B cell (primary cell): Measurements from ENCODE around the gene DOCK4. TPM values are rescaled to one million over a fixed set of nuclear protein-coding genes. Genes with fewer than 3 reads are reported as not detected.

ENCODE experiments used
- ATAC-seq: fragments of 200-7000 bp; cut with Tn5 transposase; one replicate; pipeline ENCODE4 v1.10.0; 2021; ENCODE audit warnings: low read depth, mild to moderate bottlenecking, moderate number of reproducible peaks, moderate library complexity
- CTCF ChIA-PET: fragments of 350-600 bp; sonication (Branson Sonifier 250); formaldehyde crosslinking; loops from one replicate; lab custom pipeline; 2021; ENCODE audit warnings: antibody characterized with exemption, inconsistent platforms; lab: Charles Lee
- POLR2A ChIA-PET: fragments of 350-600 bp; sonication (Branson Sonifier 250); formaldehyde crosslinking; loops from one replicate; lab custom pipeline; 2021; ENCODE audit warnings: antibody characterized with exemption; lab: Charles Lee
- DNase-seq: peaks from one replicate; pipeline ENCODE4 v3.0.0; 2013
- H2AFZ ChIP-seq: 2 replicates; pipeline ENCODE4 v1.6.1; 2012; ENCODE audit warnings: mild to moderate bottlenecking, low read depth, low read length; ENCODE audit not compliant: insufficient read depth, poor library complexity, severe bottlenecking
- H3K27ac ChIP-seq, 2 donors: 1 replicate in 1 of 2; 2 replicates in 1 of 2; pipeline ENCODE4 v1.5.1; 2012 to 2013; ENCODE audit warnings: low read length in 2 of 2, mild to moderate bottlenecking in 2 of 2, moderate library complexity in 1 of 2
- H3K27me3 ChIP-seq, 4 experiments: fragments of 200-600 bp in 1 of 4; sonication (generic) in 1 of 4; replicated peaks in 1 of 4; 1 replicate in 2 of 4; 2 replicates in 2 of 4; pipeline versions ENCODE4 v1.6.1 to v1.7.0; 2013 to 2016; ENCODE audit warnings: low read length in 3 of 4, mild to moderate bottlenecking in 2 of 4, mixed read lengths in 1 of 4, moderate library complexity in 1 of 4; ENCODE audit not compliant: insufficient read depth in 4 of 4, control insufficient read depth in 3 of 4; ENCODE audit errors: control extremely low read depth in 1 of 4
- H3K36me3 ChIP-seq, 2 experiments: replicated peaks in 1 of 2; 1 replicate in 1 of 2; 2 replicates in 1 of 2; pipeline versions ENCODE4 v1.6.1 to v1.7.1; 2013; ENCODE audit warnings: low read length in 1 of 2; ENCODE audit not compliant: insufficient read depth in 2 of 2, control insufficient read depth in 1 of 2; ENCODE audit errors: control extremely low read depth in 1 of 2, extremely low read depth in 1 of 2
- H3K4me1 ChIP-seq, 2 donors: fragments of 200-600 bp in 1 of 2; sonication (generic) in 1 of 2; 1 replicate in 1 of 2; 2 replicates in 1 of 2; pipeline versions ENCODE4 v1.5.1 to v1.6.1; 2013 to 2017; ENCODE audit warnings: low read length in 2 of 2; ENCODE audit not compliant: control insufficient read depth in 2 of 2, insufficient read depth in 2 of 2
- H3K4me2 ChIP-seq: replicated peaks from 2 replicates; pipeline ENCODE3; 2012; ENCODE audit warnings: mild to moderate bottlenecking, low read depth, low read length; ENCODE audit not compliant: poor library complexity, severe bottlenecking
- H3K4me3 ChIP-seq, 5 experiments: fragments of 200-600 bp in 1 of 5; sonication (generic) in 1 of 5; 1 replicate in 3 of 5; 2 replicates in 2 of 5; pipeline versions ENCODE4 v1.5.1 to v1.7.0; 2011 to 2016; ENCODE audit warnings: low read length in 4 of 5, mild to moderate bottlenecking in 4 of 5, low read depth in 2 of 5, control low read depth in 1 of 5, moderate library complexity in 1 of 5; ENCODE audit not compliant: insufficient read depth in 1 of 5; ENCODE audit errors: control extremely low read depth in 1 of 5, extremely low read depth in 1 of 5
- H3K79me2 ChIP-seq: fragments of 200-600 bp; sonication (generic); one replicate; pipeline ENCODE4 v1.6.0; 2016; ENCODE audit warnings: low read length; ENCODE audit not compliant: control insufficient read depth, insufficient read depth
- H3K9ac ChIP-seq: fragments of 200-600 bp; sonication (generic); 2 replicates; pipeline ENCODE4 v1.6.1; 2017; ENCODE audit warnings: mild to moderate bottlenecking, low read length, moderate library complexity
- H3K9me3 ChIP-seq, 3 donors: one replicate each; pipeline versions ENCODE4 v1.6.1 to v1.7.1; 2013; ENCODE audit warnings: low read length in 2 of 3; ENCODE audit not compliant: control insufficient read depth in 2 of 3, insufficient read depth in 1 of 3; ENCODE audit errors: control extremely low read depth in 1 of 3
- H4K20me1 ChIP-seq: 2 replicates; pipeline ENCODE4 v1.6.0; 2012; ENCODE audit warnings: mild to moderate bottlenecking, low read length; ENCODE audit not compliant: insufficient read depth, control insufficient read depth, poor library complexity, severe bottlenecking
- H3K27ac Mint-ChIP-seq: one replicate; pipeline ENCODE4 v1.8.0; 2021; ENCODE audit warnings: mixed read lengths
- H3K27me3 Mint-ChIP-seq: one replicate; pipeline ENCODE4 v1.8.0; 2021; ENCODE audit warnings: mixed read lengths
- H3K4me1 Mint-ChIP-seq: one replicate; pipeline ENCODE4 v1.8.0; 2021; ENCODE audit warnings: mixed read lengths
- H3K4me3 Mint-ChIP-seq: one replicate; pipeline ENCODE4 v1.8.0; 2021; ENCODE audit warnings: mixed read lengths
- H3K9me3 Mint-ChIP-seq: one replicate; pipeline ENCODE4 v1.8.0; 2022; ENCODE audit warnings: mixed read lengths; ENCODE audit not compliant: insufficient read depth
- EZH2 ChIP-seq: IDR thresholded peaks from 2 replicates; pipeline ENCODE4 v1.6.1; 2012; ENCODE audit warnings: borderline replicate concordance, low read depth, mild to moderate bottlenecking, moderate library complexity, low read length; ENCODE audit not compliant: insufficient read depth, poor library complexity, severe bottlenecking
- WGBS: methylation state at CpG from one replicate; pipeline ENCODE4 v1.1.5; 2013; ENCODE audit warnings: missing lambda C conversion rate; ENCODE audit not compliant: insufficient coverage; 5-methylcytosine and 5-hydroxymethylcytosine counted together
- intact Hi-C: fragments of 100-400 bp; cut with micrococcal nuclease; formaldehyde crosslinking; loops from one replicate; pipeline ENCODE4 v1.10.0; 2022
- polyA plus RNA-seq: library from polyadenylated mRNA; depleted of rRNA; stranded (reverse); fragments of >200 nt; gene quantifications from 2 replicates; pipeline ENCODE4 v1.2.3, GENCODE V29; 2012
- total RNA-seq, 2 donors: library from RNA; stranded (reverse); fragments of 120-200 nt in 1 of 2; gene quantifications; 1 replicate in 1 of 2; 2 replicates in 1 of 2; pipeline versions ENCODE4 v1.2.3 to v1.2.4, GENCODE V29; 2013 to 2022
- TF ChIP-seq, protein P1 (sequence below): fragments of 200-600 bp; IDR thresholded peaks from one replicate; pipeline ENCODE4 v1.8.0; 2022; ENCODE audit warnings: antibody characterized with exemption, mild to moderate bottlenecking

DOCK4 gene
- total and polyA plus RNA-seq, 2 donors (not counting 1 experiment from before 2014, with no cell fraction given) = 0.03 to 4.1 TPM

DNA sequence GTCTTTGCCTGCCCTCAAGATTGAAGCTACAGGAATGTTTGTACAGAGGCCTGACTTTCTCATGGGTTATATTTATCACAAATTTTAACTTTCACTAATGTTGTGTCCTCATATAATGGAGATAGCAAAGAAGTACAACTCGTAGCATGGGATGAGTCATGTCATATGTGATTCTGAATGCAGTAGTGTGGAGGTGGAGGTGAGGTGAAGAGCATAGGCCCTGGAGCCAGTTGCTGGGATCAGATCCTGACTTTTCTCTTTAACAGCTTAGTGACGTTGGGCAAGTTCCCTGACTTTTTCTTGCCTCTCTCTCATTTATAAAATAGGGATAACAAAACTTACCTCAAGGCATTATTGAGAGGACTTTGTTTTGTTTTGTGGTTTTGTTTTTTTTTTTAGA lies 511.8 kb downstream of the DOCK4 start:
- Histone ChIP-seq H3K9ac (no peak overlapping the region), H3K27ac (no peak overlapping the region), H2AFZ (no peak overlapping the region), H3K4me3 (no peak overlapping the region), H4K20me1 (no peaks in the 10 kb centered on the region), H3K79me2 (no peaks in the 10 kb centered on the region), H3K4me2 (no peak overlapping the region), H3K36me3 (no peaks in the 10 kb centered on the region), H3K9me3 (no peaks in the 10 kb centered on the region), H3K4me1 (no peaks in the 10 kb centered on the region), H3K27me3 (no peaks in the 10 kb centered on the region)
- POLR2A ChIA-PET = no interaction called here
- no peak for DNase-seq
- ATAC-seq = no peak
- Mint-ChIP-seq H3K4me1 (no peaks in the 10 kb centered on the region), H3K27ac (no peak overlapping the region), H3K27me3 (peaks cover 10% of the 10 kb centered on the region), H3K9me3 (no peaks in the 10 kb centered on the region), H3K4me3 (no peak overlapping the region)
- CTCF ChIA-PET = no interaction called here
- 100% methylated on average over 1 of the region's 2 CpGs for WGBS
- intact Hi-C loops = no loop called here
- TF ChIP-seq, protein P1, sequence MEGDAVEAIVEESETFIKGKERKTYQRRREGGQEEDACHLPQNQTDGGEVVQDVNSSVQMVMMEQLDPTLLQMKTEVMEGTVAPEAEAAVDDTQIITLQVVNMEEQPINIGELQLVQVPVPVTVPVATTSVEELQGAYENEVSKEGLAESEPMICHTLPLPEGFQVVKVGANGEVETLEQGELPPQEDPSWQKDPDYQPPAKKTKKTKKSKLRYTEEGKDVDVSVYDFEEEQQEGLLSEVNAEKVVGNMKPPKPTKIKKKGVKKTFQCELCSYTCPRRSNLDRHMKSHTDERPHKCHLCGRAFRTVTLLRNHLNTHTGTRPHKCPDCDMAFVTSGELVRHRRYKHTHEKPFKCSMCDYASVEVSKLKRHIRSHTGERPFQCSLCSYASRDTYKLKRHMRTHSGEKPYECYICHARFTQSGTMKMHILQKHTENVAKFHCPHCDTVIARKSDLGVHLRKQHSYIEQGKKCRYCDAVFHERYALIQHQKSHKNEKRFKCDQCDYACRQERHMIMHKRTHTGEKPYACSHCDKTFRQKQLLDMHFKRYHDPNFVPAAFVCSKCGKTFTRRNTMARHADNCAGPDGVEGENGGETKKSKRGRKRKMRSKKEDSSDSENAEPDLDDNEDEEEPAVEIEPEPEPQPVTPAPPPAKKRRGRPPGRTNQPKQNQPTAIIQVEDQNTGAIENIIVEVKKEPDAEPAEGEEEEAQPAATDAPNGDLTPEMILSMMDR = no peak
- no peak for TF ChIP-seq EZH2

DNA sequence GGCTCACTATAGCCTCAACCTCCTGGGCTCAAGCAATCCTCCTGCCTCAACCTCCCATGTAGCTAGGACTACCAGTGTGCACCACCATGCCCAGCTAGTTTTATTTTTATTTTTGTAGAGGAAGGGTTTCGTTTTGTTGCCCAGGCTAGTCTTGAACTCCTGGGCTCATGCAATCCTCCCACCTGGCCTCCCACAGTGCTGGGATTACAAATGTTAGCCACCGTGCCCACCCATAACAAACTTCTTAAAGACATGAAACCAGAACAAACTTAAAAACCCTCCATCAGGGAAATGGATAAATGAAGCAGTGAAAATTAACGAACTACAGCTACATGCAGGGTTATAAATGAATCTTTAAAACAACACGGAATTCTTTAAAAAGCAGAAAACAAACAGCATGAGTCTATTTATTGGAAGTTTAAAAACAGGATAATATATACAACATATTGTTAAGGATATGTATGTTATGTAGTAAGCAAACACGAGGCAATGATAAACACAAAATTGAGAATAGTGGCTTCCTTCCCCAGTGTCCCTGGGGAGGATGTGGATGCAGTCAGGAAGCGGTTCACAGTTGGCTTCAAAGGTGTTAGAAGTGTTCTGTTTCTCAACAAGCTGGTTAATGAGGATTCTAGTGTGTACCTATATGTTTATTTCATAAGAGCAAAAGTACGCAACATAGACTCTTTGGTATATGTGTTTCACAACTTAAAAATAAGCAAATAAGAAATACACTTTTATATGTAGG lies 515.7 kb downstream of the DOCK4 start:
- H3K27me3 ChIP-seq = no peaks in the 10 kb centered on the region
- no peak overlapping the region for H3K4me2 ChIP-seq
- no peak overlapping the region for H3K27ac ChIP-seq
- H3K4me3 ChIP-seq = no peak overlapping the region
- no peak overlapping the region for H2AFZ ChIP-seq
- Mint-ChIP-seq H3K27me3 (peaks cover 14% of the 10 kb centered on the region), H3K27ac (no peak overlapping the region), H3K4me1 (no peaks in the 10 kb centered on the region), H3K9me3 (no peaks in the 10 kb centered on the region), H3K4me3 (no peak overlapping the region)
- no peak for DNase-seq
- 100% methylated on average over 1 of the region's 7 CpGs for WGBS
- no peak for ATAC-seq
- TF ChIP-seq, protein P1 = no peak
- TF ChIP-seq EZH2 = no peak
- no peaks in the 10 kb centered on the region for H3K36me3 ChIP-seq
- ChIA-PET CTCF (no interaction called here), POLR2A (no interaction called here)
- no peaks in the 10 kb centered on the region for H4K20me1 ChIP-seq
- intact Hi-C loops = no loop called here
- H3K4me1 ChIP-seq = no peaks in the 10 kb centered on the region
- H3K79me2 ChIP-seq = no peaks in the 10 kb centered on the region
- H3K9me3 ChIP-seq = no peaks in the 10 kb centered on the region
- H3K9ac ChIP-seq = no peak overlapping the region
